Left kidney (tissue), 2 donors: ENCODE data around the gene GRM3. TPM values are rescaled to one million over a fixed set of nuclear protein-coding genes. Genes with fewer than 3 reads are reported as not detected.

Source experiments
- DNase-seq: peaks from one replicate; pipeline ENCODE4 v3.0.0-alpha.2; 2013
- polyA plus RNA-seq: library from polyadenylated mRNA; unstranded; fragments of 120-200 nt; gene quantifications from one replicate; pipeline ENCODE4 v1.2.1, GENCODE V29; 2013; ENCODE audit not compliant: insufficient read length

GRM3 gene
- polyA plus RNA-seq, 1 donor: 0.13 TPM

- DNase-seq: no peak
Measured at GRCh38 chr7:86692755-86693154, 49.0 kb downstream of the GRM3 start.

GRCh38 chr7:86706406-86706805 is 62.7 kb downstream of the GRM3 start:
- no peak for DNase-seq

GRCh38 chr7:86708031-86708680 is 64.4 kb downstream of the GRM3 start:
- no peak for DNase-seq

GRCh38 chr7:86720306-86720705 is 76.6 kb downstream of the GRM3 start:
- no peak for DNase-seq

- no peak for DNase-seq
Measured at GRCh38 chr7:86733783-86734182, 90.1 kb downstream of the GRM3 start.

GRCh38 chr7:86745013-86745745 is 101.5 kb downstream of the GRM3 start:
- DNase-seq: no peak

GRCh38 chr7:86747698-86748097 is 104.0 kb downstream of the GRM3 start:
- DNase-seq: peak; percentile 36

GRCh38 chr7:86748201-86748600 is 104.5 kb downstream of the GRM3 start:
- DNase-seq: no peak

GRCh38 chr7:86748843-86749719 is 105.4 kb downstream of the GRM3 start:
- no peak for DNase-seq

GRCh38 chr7:86749741-86750665 is 106.3 kb downstream of the GRM3 start:
- DNase-seq: no peak

- no peak for DNase-seq
Measured at GRCh38 chr7:86760236-86760635, 116.5 kb downstream of the GRM3 start.

GRCh38 chr7:86762129-86762528 is 118.4 kb downstream of the GRM3 start:
- no peak for DNase-seq

- no peak for DNase-seq
Measured at GRCh38 chr7:86765931-86766330, 122.2 kb downstream of the GRM3 start.

GRCh38 chr7:86768394-86768793 is 124.7 kb downstream of the GRM3 start:
- no peak for DNase-seq

- no peak for DNase-seq
Measured at GRCh38 chr7:86768967-86769760, 125.5 kb downstream of the GRM3 start.

- no peak for DNase-seq
Measured at GRCh38 chr7:86773309-86773708, 129.6 kb downstream of the GRM3 start.

GRCh38 chr7:86775203-86775602 is 131.5 kb downstream of the GRM3 start:
- DNase-seq: no peak

GRCh38 chr7:86776136-86776535 is 132.4 kb downstream of the GRM3 start:
- no peak for DNase-seq

GRCh38 chr7:86778271-86778670 is 134.6 kb downstream of the GRM3 start:
- no peak for DNase-seq

GRCh38 chr7:86784765-86785164 is 141.1 kb downstream of the GRM3 start:
- no peak for DNase-seq

- no peak for DNase-seq
Measured at GRCh38 chr7:86785641-86786040, 141.9 kb downstream of the GRM3 start.
